Vagina (tissue), 2 donors: ENCODE results near the gene ZFAND2A.

ENCODE experiments used
- POLR2A ChIP-seq, 2 donors: fragments of 450-650 bp; IDR thresholded peaks; one replicate each; pipeline ENCODE4 v1.6.1; 2017; ENCODE audit warnings: antibody characterized with exemption in 2 of 2, mild to moderate bottlenecking in 2 of 2, moderate library complexity in 2 of 2
- POLR2AphosphoS5 ChIP-seq, 2 donors: sonication (generic); formaldehyde crosslinking; IDR thresholded peaks; one replicate each; pipeline ENCODE4 v1.9.0; 2017; ENCODE audit warnings: antibody characterized with exemption in 2 of 2, mild to moderate bottlenecking in 2 of 2, low read depth in 1 of 2; ENCODE audit not compliant: insufficient read depth in 1 of 2
- TF ChIP-seq, protein P1 (sequence below), 3 experiments: fragments of 450-650 bp in 2 of 3; fragments of 200-600 bp in 1 of 3; sonication (generic) in 1 of 3; IDR thresholded peaks; one replicate each; pipeline ENCODE4 v1.5.1; 2017 to 2019; ENCODE audit warnings: antibody characterized with exemption in 3 of 3, mild to moderate bottlenecking in 2 of 3, moderate library complexity in 2 of 3

- TF ChIP-seq, protein P1, sequence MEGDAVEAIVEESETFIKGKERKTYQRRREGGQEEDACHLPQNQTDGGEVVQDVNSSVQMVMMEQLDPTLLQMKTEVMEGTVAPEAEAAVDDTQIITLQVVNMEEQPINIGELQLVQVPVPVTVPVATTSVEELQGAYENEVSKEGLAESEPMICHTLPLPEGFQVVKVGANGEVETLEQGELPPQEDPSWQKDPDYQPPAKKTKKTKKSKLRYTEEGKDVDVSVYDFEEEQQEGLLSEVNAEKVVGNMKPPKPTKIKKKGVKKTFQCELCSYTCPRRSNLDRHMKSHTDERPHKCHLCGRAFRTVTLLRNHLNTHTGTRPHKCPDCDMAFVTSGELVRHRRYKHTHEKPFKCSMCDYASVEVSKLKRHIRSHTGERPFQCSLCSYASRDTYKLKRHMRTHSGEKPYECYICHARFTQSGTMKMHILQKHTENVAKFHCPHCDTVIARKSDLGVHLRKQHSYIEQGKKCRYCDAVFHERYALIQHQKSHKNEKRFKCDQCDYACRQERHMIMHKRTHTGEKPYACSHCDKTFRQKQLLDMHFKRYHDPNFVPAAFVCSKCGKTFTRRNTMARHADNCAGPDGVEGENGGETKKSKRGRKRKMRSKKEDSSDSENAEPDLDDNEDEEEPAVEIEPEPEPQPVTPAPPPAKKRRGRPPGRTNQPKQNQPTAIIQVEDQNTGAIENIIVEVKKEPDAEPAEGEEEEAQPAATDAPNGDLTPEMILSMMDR (IDR thresholded peaks at IDR 0.05), result no peak
- no peak for TF ChIP-seq POLR2AphosphoS5 (IDR thresholded peaks at IDR 0.05; ENCODE audit: insufficient read depth in 1 of 2, low read depth in 1 of 2)
- no peak for TF ChIP-seq POLR2A (IDR thresholded peaks at IDR 0.05)
Observed at GRCh38 chr7:1193593-1194424, 33.8 kb upstream of the ZFAND2A start.
